ENCODE data around the gene FOXL3.
"Not testable (repeated sequence)": the region's sequence is repeated elsewhere in the genome, so short reads cannot be mapped to it uniquely, and the experiment has no call there.

The FOXL3 gene

DNA sequence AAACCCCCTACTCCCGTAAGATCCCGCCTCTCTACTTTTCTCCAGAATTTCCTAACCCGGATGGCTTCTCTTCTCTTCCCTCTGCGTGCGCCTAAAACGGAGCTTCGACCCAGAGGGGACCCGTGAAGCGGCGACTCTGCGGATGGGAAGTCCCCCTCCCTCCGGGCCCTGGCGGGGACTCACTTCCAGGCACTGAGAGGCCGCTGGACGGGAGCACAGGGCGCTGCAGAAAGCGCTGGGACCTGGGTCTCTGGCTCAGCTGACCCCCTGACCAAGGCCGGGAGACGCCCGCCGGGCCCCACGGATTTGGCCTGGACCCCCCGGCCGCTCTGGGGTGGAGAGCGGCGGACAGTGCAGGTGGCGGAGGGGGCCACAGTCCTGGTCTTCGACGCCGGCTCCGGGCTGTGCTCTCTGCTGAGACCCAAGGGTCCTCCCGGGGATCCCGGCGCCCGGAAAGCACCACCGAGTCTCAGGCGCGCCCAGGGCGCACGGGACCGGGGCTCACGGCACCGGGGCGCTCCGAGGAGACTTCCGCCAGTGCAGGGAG lies 688 bp upstream of the FOXL3 start:
- no peak for DNase-seq (ENCODE audit: low read depth in 2 of 2)

- no peak for DNase-seq (ENCODE audit: low read depth in 2 of 2)
Measured at GRCh38 chr7:290554-291372, 793 bp downstream of the FOXL3 start.

GRCh38 chr7:291373-292092 lies 1.6 kb downstream of the FOXL3 start:
- no peak for DNase-seq (ENCODE audit: low read depth in 2 of 2)

DNA sequence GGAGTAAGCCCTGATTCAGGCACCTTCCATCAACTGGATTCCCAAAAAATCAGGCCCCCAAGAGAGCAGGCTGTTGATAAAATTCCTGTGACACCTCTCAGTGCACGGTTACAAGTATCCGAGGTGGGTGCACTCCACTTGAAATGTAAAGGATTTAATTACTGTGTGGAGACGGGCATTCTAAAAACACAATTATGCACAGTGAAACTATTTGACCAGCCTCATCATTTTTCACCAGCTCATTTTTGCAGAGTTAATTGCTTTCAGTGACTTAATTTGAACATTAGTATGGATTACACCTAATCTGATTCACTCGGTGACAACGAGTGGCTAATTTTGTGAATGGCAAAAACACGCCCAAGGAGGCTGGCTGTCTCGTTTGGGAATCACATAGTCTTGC lies 2.3 kb downstream of the FOXL3 start:
- DNase-seq (ENCODE audit: low read depth in 2 of 2): no peak

DNA sequence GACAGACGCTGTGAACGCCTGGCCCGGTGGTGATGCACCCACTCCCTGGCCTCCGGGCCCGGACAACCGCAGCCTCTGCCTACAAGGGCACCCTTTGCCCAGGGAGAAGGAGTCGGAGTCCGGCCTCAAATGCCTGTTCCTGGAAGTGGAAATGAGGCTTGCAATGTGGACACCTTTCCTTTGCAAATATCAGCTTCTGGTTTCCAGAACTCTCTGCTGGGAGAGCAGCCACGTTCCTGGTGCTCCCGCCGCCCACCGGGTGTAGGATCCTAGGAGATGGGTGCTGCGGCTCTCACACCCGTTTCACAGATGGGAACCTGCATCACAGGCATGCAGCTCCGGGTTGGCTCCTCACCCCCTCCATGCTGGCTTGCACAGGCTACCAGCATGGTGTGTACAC lies 2.9 kb downstream of the FOXL3 start:
- DNase-seq (ENCODE audit: low read depth in 2 of 2): no peak

DNA sequence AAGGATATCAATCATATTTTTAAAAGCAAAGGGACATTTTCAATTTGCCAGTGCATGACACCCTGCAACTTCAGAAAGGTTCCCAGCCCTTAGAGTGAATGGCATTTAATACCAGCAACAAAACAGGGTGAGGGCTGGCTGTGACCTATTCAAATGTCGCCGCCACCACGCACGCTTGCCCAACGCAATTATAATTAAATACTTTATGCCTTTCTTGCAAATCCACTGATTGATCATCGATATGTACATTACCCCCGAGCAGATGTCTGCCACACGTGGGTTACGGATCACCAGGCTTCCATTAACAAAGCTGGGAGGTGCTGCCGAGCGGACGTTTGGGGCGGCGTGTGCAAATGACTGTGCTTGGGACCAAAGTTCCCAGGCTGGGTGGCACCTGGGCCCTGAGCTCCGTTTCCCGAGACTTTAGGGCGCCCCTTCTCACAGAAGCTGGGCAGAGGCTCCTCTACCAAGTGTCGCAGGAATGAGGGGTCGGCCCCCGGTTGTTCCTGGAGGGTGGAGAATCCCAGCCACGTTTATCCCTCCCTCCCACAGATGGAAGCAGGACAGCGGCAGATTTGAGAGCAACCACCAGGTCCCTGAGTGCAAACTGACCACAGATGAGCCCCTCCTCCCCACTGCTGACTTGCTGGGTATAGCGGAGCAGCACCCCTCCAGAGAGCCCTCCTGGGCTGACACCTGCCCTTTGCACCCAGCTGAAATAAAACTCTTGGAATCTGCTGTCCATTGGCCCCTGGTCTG lies 3.9 kb downstream of the FOXL3 start:
- DNase-seq (ENCODE audit: low read depth in 2 of 2): no peak

- DNase-seq (ENCODE audit: low read depth in 2 of 2): no peak
Measured at GRCh38 chr7:294440-295154, 4.6 kb downstream of the FOXL3 start.

DNA sequence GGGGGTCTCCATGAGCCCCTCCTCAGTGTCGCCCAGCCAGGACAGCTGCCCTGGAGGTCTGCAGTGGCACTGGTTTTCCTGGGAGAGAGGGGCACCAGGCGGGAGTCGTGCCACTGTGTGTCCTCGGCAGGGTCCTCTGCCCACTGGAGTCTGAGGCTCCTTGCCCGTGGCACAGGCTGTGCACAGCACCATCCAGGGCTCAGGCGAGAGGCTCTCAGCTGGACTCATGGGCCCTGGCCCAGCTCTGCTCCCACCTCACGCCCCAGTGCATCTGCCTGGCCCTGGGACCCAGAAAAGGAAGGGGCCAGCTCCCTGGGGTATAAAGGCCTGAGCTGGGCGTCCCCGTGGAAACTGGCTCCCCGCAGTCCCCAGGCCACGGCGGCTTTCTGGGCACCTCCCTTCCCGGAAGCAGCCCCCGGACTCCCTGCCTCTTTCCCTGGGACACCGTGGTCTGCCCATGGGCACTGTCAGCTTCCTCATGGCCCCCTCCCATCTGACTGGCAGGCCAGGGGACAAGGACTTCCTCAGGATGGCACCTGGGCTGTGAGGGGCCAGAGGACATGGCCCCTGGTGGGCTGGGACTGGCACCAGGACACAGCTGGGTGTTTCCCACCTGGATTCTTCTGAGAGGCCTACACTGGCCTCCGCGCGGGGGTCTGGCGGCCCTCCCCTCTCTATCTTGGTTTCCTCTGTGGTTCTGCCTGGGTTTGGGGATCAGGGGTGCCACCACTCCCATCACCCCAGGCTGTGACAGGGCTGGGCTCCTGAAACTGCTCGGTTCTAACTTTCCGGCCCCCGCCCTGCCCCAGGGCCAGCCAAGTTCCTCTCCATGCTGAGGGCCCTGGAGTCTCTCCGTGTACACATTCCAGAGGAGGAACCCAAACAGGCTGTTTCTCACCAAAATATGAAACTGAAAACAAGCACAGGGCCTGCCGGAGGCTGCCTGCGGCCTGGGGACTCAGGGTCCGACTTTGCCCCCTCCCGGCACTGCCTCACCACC lies 5.5 kb downstream of the FOXL3 start:
- DNase-seq (ENCODE audit: low read depth in 2 of 2): no peak

GRCh38 chr7:296373-296945 lies 6.5 kb downstream of the FOXL3 start:
- DNase-seq (ENCODE audit: low read depth in 2 of 2): no peak

GRCh38 chr7:297141-297540 lies 7.2 kb downstream of the FOXL3 start:
- DNase-seq (ENCODE audit: low read depth in 2 of 2): not testable (repeated sequence)

GRCh38 chr7:297611-298374 lies 7.8 kb downstream of the FOXL3 start:
- DNase-seq (ENCODE audit: low read depth in 2 of 2): no peak

DNA sequence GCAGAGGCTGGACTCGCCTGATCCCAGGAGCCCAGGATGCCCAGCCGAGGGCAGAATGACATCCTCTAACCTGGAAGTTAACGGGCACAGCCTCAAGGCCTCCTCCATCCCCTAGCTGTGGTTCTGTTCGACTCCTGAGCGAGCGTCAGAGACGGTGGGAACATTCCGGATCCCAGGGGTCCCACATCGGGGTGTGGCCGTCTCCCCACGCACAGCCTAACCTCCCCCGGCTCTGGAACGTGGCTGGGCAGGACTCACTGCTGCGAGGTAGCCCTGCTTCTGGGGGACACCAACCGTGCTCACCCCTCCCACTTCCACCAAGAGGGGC lies 8.4 kb downstream of the FOXL3 start:
- no peak for DNase-seq (ENCODE audit: low read depth in 2 of 2)

DNA sequence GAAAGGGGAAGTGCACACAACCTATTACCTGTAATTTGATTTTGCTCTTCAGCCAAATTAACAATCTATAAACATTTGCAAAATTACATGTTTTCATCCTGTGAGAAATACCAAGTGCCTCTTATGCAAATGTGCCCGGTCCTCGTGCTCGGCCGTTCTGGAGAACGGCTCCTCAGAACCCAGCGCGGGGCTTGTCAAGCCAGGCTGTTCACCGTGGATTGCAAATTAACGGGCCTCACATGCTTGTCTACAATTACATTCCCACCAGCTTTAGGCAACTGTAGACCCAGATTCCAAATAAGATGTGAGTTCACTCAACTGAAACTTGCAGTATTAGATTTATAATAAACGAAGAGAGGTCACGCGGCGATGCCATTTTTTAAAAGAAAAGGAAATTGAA lies 8.8 kb downstream of the FOXL3 start:
- DNase-seq (ENCODE audit: low read depth in 2 of 2): no peak

- DNase-seq (ENCODE audit: low read depth in 2 of 2): no peak
Measured at GRCh38 chr7:299169-299568, 9.2 kb downstream of the FOXL3 start.

DNA sequence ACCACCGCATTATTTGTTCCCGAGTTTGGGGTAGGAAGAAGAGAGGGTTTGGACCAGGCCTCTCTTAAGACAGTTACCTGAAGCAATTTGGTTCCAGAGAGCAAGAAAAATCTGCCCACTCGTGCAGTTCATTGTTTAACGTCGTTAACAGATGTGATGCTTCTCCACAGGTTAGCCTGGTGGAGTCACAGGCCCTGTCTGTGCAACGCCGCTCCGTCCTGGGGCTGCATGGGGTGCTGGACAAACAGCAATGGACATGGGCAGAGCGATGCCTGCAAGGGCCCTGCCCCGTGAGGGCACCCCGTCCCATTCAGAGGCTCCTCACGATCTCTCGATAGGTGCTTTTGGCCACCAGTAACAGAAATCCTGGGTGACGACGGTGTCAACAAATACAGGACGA lies 9.7 kb downstream of the FOXL3 start:
- no peak for DNase-seq (ENCODE audit: low read depth in 2 of 2)

DNA sequence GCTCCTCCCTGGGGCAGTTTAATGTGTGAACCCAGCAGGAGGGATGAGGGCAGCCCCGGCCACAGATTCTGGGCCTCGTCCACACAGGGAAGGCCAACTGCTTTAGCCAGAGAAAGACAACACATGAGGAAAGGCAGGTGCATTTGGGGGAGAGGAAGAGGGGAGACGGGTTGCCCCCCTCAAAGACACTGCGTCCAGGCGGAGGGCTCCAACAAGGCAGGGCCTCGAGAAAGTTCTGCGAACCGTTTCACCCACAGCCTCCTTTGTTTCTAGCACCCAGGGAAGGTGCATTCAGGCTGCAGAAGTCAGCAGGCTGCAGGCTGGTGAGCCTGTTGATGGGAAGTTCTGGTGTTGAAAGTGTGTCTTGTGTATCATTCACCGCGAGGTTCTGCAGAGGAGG lies 10.1 kb downstream of the FOXL3 start:
- DNase-seq (ENCODE audit: low read depth in 2 of 2): no peak

DNA sequence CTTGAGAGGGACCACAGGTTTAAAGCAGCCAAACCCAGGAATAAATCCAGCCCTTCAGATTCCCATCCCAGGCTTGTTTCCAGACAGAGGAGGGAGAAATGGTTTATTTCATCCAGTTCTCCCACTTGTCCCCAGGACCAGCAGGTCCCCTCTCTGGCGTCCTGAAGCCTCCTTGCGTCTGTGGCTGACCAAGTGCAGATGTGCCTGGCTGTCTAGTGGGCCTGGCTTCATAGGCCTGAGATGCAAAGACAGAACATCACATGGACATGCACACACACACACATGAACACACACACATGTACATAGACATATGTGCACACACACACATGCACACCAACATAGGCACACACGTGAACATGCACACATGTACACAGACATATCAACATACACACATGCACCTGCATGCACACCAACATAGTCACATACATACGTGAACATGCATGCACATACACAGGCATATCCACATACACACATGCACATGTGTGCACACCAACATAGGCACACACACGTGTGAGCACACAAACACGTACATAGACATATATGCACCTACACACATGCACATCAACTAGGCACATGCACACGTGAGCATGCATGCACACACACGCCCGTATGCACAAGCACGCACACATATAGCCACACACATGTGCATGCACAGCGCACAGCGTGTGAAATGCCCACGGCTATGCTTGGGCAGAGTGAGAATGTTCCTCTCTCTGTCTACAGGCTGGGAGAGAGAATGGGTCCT lies 10.7 kb downstream of the FOXL3 start:
- DNase-seq (ENCODE audit: low read depth in 2 of 2): no peak

- DNase-seq (ENCODE audit: low read depth in 2 of 2): no peak
Measured at GRCh38 chr7:301291-302053, 11.5 kb downstream of the FOXL3 start.
